HCEC 1CT (cell line): ENCODE measurements around the gene METTL21A.

Experiments
- DNase-seq: peaks from one replicate; pipeline ENCODE4 v3.0.0-alpha.2; 2017

Gene METTL21A

DNA sequence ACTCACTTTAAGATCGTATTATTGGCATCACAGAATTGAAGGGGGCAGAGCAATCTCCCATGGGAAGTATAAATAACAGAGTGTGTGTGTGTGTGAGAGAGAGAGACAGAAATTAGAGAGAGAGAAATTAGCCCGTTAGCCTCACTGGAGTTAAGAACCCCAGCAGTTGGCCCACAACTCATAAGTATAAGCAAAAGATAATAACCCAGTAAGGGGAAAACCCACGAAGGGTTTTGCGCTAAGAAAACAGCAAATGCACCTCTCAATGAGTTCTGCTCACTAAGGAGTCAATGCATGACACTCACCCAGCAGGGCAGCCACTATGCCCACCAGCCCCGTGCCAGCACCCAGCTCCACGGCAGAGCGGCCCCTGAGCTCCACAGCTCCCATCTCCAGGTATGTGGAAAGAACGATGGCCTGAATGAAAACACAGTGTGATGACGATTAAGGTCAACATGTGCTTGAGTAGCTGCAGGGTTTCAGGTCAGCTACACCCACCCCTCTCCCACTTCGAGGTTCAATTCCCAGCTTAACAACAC, 3.6 kb downstream of the METTL21A start:
- no peak for DNase-seq

GRCh38 chr2:207619764-207620203, 5.4 kb downstream of the METTL21A start:
- DNase-seq = peak; percentile 23

DNA sequence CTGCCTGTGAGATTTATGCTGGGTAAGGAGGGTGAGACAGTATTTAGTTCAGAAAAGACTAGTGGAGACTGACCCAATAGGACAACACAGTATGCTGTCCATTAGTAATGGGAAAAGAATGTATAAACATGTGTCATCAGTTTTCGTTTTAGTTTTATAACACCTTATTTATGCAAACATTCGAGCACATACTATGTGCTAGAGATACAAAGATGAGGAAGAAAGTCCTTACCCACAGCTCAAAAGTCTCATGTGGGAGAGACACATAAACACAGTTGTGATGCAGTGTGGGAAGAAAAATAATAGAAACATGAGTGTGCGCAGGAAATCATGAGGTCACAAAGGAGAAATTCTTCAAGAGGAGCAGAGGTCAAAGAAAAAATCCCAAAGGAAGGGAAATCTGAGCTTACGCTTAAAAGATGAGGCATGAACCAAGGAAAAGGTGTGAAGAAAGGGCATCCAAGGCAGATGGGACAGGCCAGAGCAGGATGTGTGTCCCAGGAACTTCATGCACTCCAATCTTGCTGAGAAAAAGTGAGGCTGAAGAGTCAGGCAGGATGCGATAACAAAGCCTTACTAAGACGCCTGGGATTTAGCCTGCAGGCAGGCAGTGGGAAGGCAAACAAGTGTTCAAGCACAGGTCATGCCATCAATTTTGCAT, 8.1 kb downstream of the METTL21A start:
- peak; percentile 90 for DNase-seq

- DNase-seq = peak; percentile 66
Measured at GRCh38 chr2:207616185-207616584, 9.0 kb downstream of the METTL21A start.

DNA sequence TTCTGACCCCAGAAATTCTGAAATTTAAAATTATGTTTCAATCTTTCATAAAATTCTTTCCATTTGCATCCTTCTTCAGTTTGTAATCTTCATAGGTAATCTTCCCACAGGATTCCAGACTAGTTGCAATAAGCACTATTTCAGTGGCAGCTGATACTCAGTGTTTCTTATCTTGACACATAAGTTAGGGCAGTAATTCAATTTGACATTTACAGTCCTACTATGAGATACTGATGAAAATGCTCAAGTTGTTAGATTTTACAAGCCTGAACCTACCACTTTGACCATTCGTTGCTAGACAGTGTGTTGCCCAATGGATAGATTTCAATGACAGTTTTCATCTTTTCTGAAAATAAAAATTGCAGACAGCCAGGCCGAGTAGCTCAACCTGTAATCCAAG, 10.4 kb downstream of the METTL21A start:
- DNase-seq = no peak

DNA sequence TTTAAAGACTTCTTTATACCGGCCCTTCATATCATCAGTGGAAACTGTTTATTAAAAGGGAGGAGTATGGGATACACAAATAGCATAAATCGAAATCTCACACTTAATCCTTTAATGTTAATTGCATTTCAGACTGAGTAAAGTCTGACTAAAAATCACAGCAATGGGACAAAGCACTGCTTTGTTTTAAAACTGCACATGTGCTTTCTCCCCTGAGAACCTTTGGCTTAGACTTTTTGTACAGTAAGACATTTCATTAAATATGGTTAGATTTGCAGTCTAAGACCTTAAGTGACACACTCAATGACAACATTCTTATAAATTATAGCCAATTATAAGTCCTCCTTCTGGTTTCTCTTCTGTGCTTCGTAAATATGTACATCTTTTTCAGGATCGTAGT, 12.5 kb downstream of the METTL21A start:
- DNase-seq = no peak

GRCh38 chr2:207606829-207607228, 18.4 kb downstream of the METTL21A start:
- DNase-seq = no peak

DNA sequence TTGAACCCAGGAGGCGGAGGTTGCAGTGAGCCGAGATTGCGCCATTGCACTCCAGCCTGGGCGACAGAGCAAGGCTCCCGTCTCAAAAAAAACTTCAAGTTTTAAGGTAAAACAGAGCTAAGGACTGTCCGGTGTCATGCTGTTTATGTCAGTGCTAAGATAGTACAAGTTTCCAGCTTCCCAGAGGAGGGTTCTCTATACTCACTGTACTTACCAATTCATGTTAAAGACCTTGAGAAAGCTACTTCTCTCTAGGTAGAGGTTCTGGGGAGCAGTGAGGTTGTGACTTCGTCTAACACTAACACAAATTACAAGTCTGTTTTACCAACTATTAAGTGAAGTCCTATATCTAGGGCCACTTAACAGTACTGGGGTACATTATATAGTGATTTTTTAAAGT, 18.8 kb downstream of the METTL21A start:
- no peak for DNase-seq

- no peak for DNase-seq
Measured at GRCh38 chr2:207603486-207603885, 21.7 kb downstream of the METTL21A start.

DNA sequence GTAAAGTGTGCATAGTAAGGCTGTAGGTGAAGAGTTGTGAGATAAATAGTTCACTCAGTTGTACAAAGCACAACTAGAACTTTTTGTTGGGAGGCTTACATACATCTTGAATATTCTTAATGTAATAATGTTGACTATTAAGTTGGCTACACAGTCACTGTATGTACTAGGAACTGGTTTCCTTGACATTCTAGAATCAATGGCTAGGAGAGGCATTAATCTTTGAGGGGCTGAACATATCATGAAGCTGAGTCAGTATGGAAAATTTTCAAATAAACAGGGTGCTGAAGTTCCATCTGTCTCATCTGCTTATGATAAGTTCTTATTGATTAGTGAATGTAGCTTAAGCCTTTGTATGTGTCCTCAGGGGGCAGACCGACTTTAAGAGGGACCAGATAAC, 23.4 kb downstream of the METTL21A start:
- DNase-seq = peak; percentile 5

DNA sequence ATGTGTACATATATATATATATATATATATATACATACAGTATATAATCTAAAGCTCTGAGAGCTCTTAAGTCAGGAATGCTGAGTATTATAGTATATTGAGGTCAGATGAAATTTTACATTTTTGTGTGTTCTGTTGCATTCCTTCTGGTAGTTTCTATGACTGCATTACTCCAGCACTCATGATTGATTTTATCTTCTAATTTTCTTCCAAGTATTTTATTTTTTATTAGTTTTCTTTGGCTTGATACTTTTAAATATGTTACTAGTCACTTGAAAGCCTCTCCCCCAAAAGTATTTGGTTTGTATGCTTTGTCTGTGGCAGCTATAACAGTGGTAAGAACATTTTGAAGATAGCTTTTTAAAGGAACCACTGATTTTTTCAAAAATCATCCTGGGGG, 25.0 kb downstream of the METTL21A start:
- DNase-seq = no peak

GRCh38 chr2:207599636-207600035, 25.6 kb downstream of the METTL21A start:
- DNase-seq = no peak

GRCh38 chr2:207594731-207595130, 30.5 kb downstream of the METTL21A start:
- DNase-seq = no peak

GRCh38 chr2:207594264-207594663, 30.9 kb downstream of the METTL21A start:
- no peak for DNase-seq

GRCh38 chr2:207593277-207593676, 31.9 kb downstream of the METTL21A start:
- DNase-seq = no peak

GRCh38 chr2:207589143-207589542, 36.1 kb downstream of the METTL21A start:
- DNase-seq = no peak

GRCh38 chr2:207587305-207587704, 37.9 kb downstream of the METTL21A start:
- no peak for DNase-seq

- DNase-seq = no peak
Measured at GRCh38 chr2:207584952-207585351, 40.2 kb downstream of the METTL21A start.

DNA sequence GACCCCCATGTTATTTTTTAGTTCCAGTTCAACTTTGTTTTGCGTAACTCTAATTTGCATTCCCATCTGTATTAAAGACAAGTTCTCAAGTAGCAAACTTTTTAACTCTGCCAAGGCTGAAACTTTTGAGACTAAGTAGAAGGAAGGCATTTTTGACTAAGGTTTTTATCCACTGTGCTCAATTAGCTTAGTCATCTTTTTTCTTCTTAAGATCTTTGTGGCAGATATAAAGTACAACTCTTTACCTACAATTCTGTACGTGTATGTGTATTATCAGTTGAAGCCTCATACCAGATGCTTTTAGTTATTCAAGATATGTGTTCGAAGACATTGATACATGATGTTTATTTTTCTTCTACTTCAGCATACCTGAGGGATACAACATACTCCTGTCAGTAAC, 53.8 kb downstream of the METTL21A start:
- no peak for DNase-seq

GRCh38 chr2:207567671-207568070, 57.5 kb downstream of the METTL21A start:
- no peak for DNase-seq

DNA sequence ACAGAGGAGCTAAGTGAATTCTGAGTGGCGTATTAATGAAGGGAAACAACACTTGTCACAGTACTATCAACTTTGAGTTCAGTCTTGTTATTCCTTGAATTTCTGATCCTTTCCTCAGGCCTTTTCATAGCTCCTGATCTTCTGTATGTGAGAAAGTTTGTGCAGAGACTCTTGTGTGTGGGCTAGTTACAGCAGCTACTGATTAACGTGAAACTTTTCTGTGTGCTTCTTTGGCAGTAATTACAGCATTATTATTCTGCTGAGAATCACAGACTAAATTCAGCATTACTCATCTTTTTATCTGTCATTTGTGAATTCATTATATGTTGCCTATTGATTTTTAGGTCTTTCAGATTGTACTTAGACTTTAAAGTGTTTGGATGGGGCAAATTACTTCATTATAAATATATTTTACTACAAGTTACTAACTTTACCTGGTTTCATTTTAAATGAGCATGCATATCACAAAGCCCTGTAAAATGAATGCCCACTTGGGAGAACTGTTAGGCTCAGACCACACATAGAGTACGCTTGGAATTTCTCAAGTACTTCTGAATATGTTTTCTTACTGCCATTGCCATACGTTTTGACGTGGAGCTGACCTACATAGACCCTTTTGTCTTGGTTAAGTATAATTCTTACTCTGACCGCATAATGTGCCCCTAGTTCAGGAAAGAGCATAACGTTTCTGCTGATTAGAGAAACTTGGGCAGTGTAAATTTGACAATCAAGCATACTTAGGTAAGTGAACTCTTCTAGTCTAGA, 59.3 kb downstream of the METTL21A start:
- DNase-seq = no peak
